Measurements from ENCODE around the gene ACER2.

ACER2 gene

GRCh38 chr9:19456426-19456825, 47.6 kb downstream of the ACER2 start:
- DNase-seq (ENCODE audit: low spot score) = no peak

GRCh38 chr9:19456996-19457692, 48.3 kb downstream of the ACER2 start:
- peak; percentile 85 for DNase-seq (ENCODE audit: low spot score)

- DNase-seq (ENCODE audit: low spot score) = no peak
These were observed 48.8 kb downstream of the ACER2 start for GRCh38 chr9:19457693-19458009.

- no peak for DNase-seq (ENCODE audit: low spot score)
These were observed 51.4 kb downstream of the ACER2 start for GRCh38 chr9:19460243-19460642.

- no peak for DNase-seq (ENCODE audit: low spot score)
These were observed 52.3 kb downstream of the ACER2 start for GRCh38 chr9:19461135-19461534.

- DNase-seq (ENCODE audit: low spot score) = no peak
These were observed 55.4 kb downstream of the ACER2 start for GRCh38 chr9:19464061-19464763.

GRCh38 chr9:19464764-19465585, 56.2 kb downstream of the ACER2 start:
- DNase-seq (ENCODE audit: low spot score) = peak; percentile 49

GRCh38 chr9:19465586-19466279, 56.9 kb downstream of the ACER2 start:
- DNase-seq (ENCODE audit: low spot score) = no peak

- DNase-seq (ENCODE audit: low spot score) = no peak
These were observed 57.5 kb downstream of the ACER2 start for GRCh38 chr9:19466280-19466639.

- DNase-seq (ENCODE audit: low spot score) = no peak
These were observed 60.5 kb downstream of the ACER2 start for GRCh38 chr9:19469271-19469670.

GRCh38 chr9:19470567-19470966, 61.8 kb downstream of the ACER2 start:
- peak; percentile 83 for DNase-seq (ENCODE audit: low spot score)

GRCh38 chr9:19470981-19471650, 62.3 kb downstream of the ACER2 start:
- peak; percentile 55 for DNase-seq (ENCODE audit: low spot score)

GRCh38 chr9:19471737-19472648, 63.2 kb downstream of the ACER2 start:
- DNase-seq (ENCODE audit: low spot score) = peak; percentile 89

GRCh38 chr9:19473605-19474004, 64.8 kb downstream of the ACER2 start:
- DNase-seq (ENCODE audit: low spot score) = no peak

- no peak for DNase-seq (ENCODE audit: low spot score)
These were observed 71.1 kb downstream of the ACER2 start for GRCh38 chr9:19479874-19480273.

GRCh38 chr9:19480345-19480744, 71.5 kb downstream of the ACER2 start:
- DNase-seq (ENCODE audit: low spot score) = no peak

- DNase-seq (ENCODE audit: low spot score) = no peak
These were observed 72.5 kb downstream of the ACER2 start for GRCh38 chr9:19481121-19481870.

- peak; percentile 98 for DNase-seq (ENCODE audit: low spot score)
These were observed 73.2 kb downstream of the ACER2 start for GRCh38 chr9:19481971-19482404.

- no peak for DNase-seq (ENCODE audit: low spot score)
These were observed 75.9 kb downstream of the ACER2 start for GRCh38 chr9:19484699-19485098.

GRCh38 chr9:19485193-19485592, 76.4 kb downstream of the ACER2 start:
- no peak for DNase-seq (ENCODE audit: low spot score)

All from pons (tissue), 1 donor.